HEK293 (cell line): ENCODE data around the gene TMEM198.

Source experiments
- CTCF ChIA-PET: fragments of 350-600 bp; formaldehyde crosslinking; extraction: SDS; loops from one replicate; lab custom pipeline; 2021; ENCODE audit warnings: antibody characterized with exemption; lab: Yijun Ruan, JAX
- POLR2A ChIA-PET: fragments of 300-600 bp; formaldehyde crosslinking; extraction: SDS; loops from one replicate; lab custom pipeline; 2020; ENCODE audit warnings: antibody characterized with exemption, inconsistent platforms; lab: Yijun Ruan, JAX
- H3K27ac ChIP-seq: fragments of 200-500 bp; sonication (Bioruptor generic); 2 replicates; pipeline ENCODE4 v1.5.1; 2014; ENCODE audit warnings: low read depth, low read length, control low read depth, inconsistent platforms; ENCODE audit errors: extremely low read depth
- H3K36me3 ChIP-seq, 2 experiments: fragments of 200-500 bp in 1 of 2; sonication (Bioruptor generic) in 1 of 2; 1 replicate in 1 of 2; 2 replicates in 1 of 2; pipeline ENCODE4 v1.5.1; 2014 to 2017; ENCODE audit warnings: inconsistent platforms in 2 of 2, low read length in 2 of 2; ENCODE audit not compliant: control insufficient read depth in 2 of 2, insufficient read depth in 1 of 2
- H3K4me1 ChIP-seq: fragments of 200-500 bp; sonication (Bioruptor generic); 2 replicates; pipeline ENCODE4 v1.5.1; 2014; ENCODE audit warnings: mild to moderate bottlenecking, low read length, inconsistent platforms; ENCODE audit not compliant: control insufficient read depth, insufficient read depth
- H3K4me3 ChIP-seq: 2 replicates; pipeline ENCODE4 v1.5.1; 2011; ENCODE audit warnings: low read depth, mild to moderate bottlenecking, control low read depth, low read length, moderate library complexity
- H3K9me3 ChIP-seq: fragments of 200-500 bp; sonication (Bioruptor generic); 2 replicates; pipeline ENCODE4 v1.5.1; 2014; ENCODE audit warnings: low read depth, low read length, inconsistent platforms; ENCODE audit not compliant: control insufficient read depth, insufficient read depth
- KLF9 ChIP-seq: fragments of 450-650 bp; formaldehyde crosslinking; IDR thresholded peaks from 2 replicates; pipeline ENCODE4 v1.5.1; 2016; ENCODE audit warnings: missing biosample characterization, missing genetic modification characterization, low read depth
- PRDM4 ChIP-seq: fragments of 450-650 bp; formaldehyde crosslinking; IDR thresholded peaks from 2 replicates; pipeline ENCODE4 v1.5.1; 2017; ENCODE audit warnings: missing biosample characterization, missing genetic modification characterization
- WT1 ChIP-seq: fragments of 450-650 bp; formaldehyde crosslinking; IDR thresholded peaks from 2 replicates; pipeline ENCODE4 v1.5.1; 2016; ENCODE audit warnings: missing biosample characterization, missing genetic modification characterization
- ZBTB21 ChIP-seq: fragments of 450-650 bp; formaldehyde crosslinking; IDR thresholded peaks from 2 replicates; pipeline ENCODE4 v1.5.1; 2017; ENCODE audit warnings: missing biosample characterization, missing genetic modification characterization
- ZBTB7A ChIP-seq: fragments of 450-650 bp; formaldehyde crosslinking; IDR thresholded peaks from 2 replicates; pipeline ENCODE4 v1.5.1; 2016; ENCODE audit warnings: low read depth, missing biosample characterization, missing genetic modification characterization
- ZEB2 ChIP-seq: fragments of 450-650 bp; formaldehyde crosslinking; IDR thresholded peaks from 2 replicates; pipeline ENCODE4 v1.5.1; 2016; ENCODE audit warnings: missing biosample characterization, missing genetic modification characterization
- ZNF138 ChIP-seq: fragments of 450-650 bp; formaldehyde crosslinking; IDR thresholded peaks from 2 replicates; pipeline ENCODE4 v1.5.1; 2016; ENCODE audit warnings: missing biosample characterization, missing genetic modification characterization, borderline replicate concordance
- ZNF155 ChIP-seq: fragments of 450-650 bp; formaldehyde crosslinking; IDR thresholded peaks from 2 replicates; pipeline ENCODE4 v1.5.1; 2016; ENCODE audit warnings: missing biosample characterization, missing genetic modification characterization
- ZNF16 ChIP-seq: fragments of 450-650 bp; formaldehyde crosslinking; IDR thresholded peaks from 2 replicates; pipeline ENCODE4 v1.5.1; 2016; ENCODE audit warnings: low read depth, missing biosample characterization, missing genetic modification characterization
- ZNF184 ChIP-seq: fragments of 450-650 bp; IDR thresholded peaks from 2 replicates; pipeline ENCODE4 v1.5.1; 2018; ENCODE audit warnings: missing biosample characterization, mild to moderate bottlenecking, missing genetic modification characterization
- ZNF2 ChIP-seq: fragments of 450-650 bp; formaldehyde crosslinking; IDR thresholded peaks from 2 replicates; pipeline ENCODE4 v1.5.1; 2016; ENCODE audit warnings: missing biosample characterization, missing genetic modification characterization
- ZNF202 ChIP-seq: fragments of 450-650 bp; formaldehyde crosslinking; IDR thresholded peaks from 2 replicates; pipeline ENCODE4 v1.5.1; 2016; ENCODE audit warnings: missing biosample characterization, missing genetic modification characterization, borderline replicate concordance
- ZNF221 ChIP-seq: fragments of 450-650 bp; formaldehyde crosslinking; IDR thresholded peaks from 2 replicates; pipeline ENCODE4 v1.5.1; 2017; ENCODE audit warnings: missing biosample characterization, missing genetic modification characterization, borderline replicate concordance
- ZNF292 ChIP-seq: fragments of 450-650 bp; formaldehyde crosslinking; IDR thresholded peaks from 2 replicates; pipeline ENCODE4 v1.5.1; 2016; ENCODE audit warnings: low read depth, missing biosample characterization, missing genetic modification characterization, borderline replicate concordance
- ZNF501 ChIP-seq: fragments of 450-650 bp; formaldehyde crosslinking; IDR thresholded peaks from 2 replicates; pipeline ENCODE4 v1.5.1; 2016; ENCODE audit warnings: missing biosample characterization, missing genetic modification characterization
- TF ChIP-seq, protein P1 (sequence below): fragments of 450-650 bp; formaldehyde crosslinking; IDR thresholded peaks from 2 replicates; pipeline ENCODE4 v1.5.1; 2016; ENCODE audit warnings: missing biosample characterization, missing genetic modification characterization, borderline replicate concordance
- TF ChIP-seq, protein P2 (sequence below): fragments of 450-650 bp; formaldehyde crosslinking; IDR thresholded peaks from 2 replicates; pipeline ENCODE4 v1.5.1; 2017; ENCODE audit warnings: missing biosample characterization, missing genetic modification characterization
- TF ChIP-seq, protein P3 (sequence below): fragments of 450-650 bp; formaldehyde crosslinking; IDR thresholded peaks from 2 replicates; pipeline ENCODE4 v1.5.1; 2016; ENCODE audit warnings: missing biosample characterization, missing genetic modification characterization
- TF ChIP-seq, protein P4 (sequence below): fragments of 450-650 bp; formaldehyde crosslinking; IDR thresholded peaks from 2 replicates; pipeline ENCODE4 v1.5.1; 2016; ENCODE audit warnings: missing biosample characterization, missing genetic modification characterization

The TMEM198 gene

DNA sequence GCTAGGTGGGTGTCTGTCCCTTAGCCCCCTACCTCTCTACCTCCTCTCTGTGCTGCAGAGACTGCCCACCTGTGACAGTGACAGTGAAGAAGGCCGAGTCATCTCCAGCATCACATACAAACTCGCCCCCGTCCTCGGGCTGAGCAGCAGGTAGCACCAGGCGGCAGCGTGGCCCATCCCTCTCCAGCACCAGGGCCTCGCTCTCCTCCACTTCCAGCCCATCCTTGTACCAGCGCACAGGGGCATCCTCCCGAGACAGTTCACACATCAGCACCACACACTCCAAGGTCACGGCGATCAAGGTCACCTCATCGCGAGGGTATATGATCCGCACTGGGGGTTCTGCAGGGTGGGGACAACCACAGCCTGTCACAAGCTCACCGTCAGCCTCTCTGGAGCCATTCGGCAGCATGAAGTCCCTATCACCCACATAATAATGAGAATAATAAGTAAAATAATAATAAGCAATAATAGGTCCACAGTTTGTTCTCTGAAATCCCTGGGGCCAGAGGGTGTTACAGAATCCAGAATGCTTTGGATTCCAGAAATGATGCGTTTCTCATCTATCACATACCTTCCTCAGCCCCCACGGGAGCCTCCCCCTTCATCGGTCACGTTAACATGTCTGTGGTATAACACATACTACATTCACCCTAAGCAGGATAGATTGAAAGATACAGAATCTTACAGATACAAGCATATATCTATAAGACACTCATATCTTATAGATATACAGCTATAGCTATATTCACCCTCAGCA, 15.5 kb downstream of the TMEM198 start (continued):
- no peak for TF ChIP-seq ZEB2 (tag by site-specific recombination)
- TF ChIP-seq ZBTB7A: no peak

- no peak for TF ChIP-seq ZNF16
- TF ChIP-seq, protein P1, sequence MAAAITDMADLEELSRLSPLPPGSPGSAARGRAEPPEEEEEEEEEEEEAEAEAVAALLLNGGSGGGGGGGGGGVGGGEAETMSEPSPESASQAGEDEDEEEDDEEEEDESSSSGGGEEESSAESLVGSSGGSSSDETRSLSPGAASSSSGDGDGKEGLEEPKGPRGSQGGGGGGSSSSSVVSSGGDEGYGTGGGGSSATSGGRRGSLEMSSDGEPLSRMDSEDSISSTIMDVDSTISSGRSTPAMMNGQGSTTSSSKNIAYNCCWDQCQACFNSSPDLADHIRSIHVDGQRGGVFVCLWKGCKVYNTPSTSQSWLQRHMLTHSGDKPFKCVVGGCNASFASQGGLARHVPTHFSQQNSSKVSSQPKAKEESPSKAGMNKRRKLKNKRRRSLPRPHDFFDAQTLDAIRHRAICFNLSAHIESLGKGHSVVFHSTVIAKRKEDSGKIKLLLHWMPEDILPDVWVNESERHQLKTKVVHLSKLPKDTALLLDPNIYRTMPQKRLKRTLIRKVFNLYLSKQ: no peak
- no peak for TF ChIP-seq PRDM4 (tag by site-specific recombination)
- no peak for TF ChIP-seq ZNF184
- TF ChIP-seq WT1: no peak
- TF ChIP-seq ZNF138 (tag by site-specific recombination): no peak
- no peak for TF ChIP-seq ZNF202 (tag by site-specific recombination)
- TF ChIP-seq ZNF155: no peak
- no peak for TF ChIP-seq ZNF501
- no peak for TF ChIP-seq ZNF2
- TF ChIP-seq, protein P2, sequence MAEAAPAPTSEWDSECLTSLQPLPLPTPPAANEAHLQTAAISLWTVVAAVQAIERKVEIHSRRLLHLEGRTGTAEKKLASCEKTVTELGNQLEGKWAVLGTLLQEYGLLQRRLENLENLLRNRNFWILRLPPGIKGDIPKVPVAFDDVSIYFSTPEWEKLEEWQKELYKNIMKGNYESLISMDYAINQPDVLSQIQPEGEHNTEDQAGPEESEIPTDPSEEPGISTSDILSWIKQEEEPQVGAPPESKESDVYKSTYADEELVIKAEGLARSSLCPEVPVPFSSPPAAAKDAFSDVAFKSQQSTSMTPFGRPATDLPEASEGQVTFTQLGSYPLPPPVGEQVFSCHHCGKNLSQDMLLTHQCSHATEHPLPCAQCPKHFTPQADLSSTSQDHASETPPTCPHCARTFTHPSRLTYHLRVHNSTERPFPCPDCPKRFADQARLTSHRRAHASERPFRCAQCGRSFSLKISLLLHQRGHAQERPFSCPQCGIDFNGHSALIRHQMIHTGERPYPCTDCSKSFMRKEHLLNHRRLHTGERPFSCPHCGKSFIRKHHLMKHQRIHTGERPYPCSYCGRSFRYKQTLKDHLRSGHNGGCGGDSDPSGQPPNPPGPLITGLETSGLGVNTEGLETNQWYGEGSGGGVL: no peak
- TF ChIP-seq ZBTB21 (tag by site-specific recombination): no peak
- TF ChIP-seq, protein P3, sequence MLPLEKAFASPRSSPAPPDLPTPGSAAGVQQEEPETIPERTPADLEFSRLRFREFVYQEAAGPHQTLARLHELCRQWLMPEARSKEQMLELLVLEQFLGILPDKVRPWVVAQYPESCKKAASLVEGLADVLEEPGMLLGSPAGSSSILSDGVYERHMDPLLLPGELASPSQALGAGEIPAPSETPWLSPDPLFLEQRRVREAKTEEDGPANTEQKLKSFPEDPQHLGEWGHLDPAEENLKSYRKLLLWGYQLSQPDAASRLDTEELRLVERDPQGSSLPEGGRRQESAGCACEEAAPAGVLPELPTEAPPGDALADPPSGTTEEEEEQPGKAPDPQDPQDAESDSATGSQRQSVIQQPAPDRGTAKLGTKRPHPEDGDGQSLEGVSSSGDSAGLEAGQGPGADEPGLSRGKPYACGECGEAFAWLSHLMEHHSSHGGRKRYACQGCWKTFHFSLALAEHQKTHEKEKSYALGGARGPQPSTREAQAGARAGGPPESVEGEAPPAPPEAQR (tag by site-specific recombination): no peak
- TF ChIP-seq ZNF292 (tag by site-specific recombination): no peak
- TF ChIP-seq, protein P4, sequence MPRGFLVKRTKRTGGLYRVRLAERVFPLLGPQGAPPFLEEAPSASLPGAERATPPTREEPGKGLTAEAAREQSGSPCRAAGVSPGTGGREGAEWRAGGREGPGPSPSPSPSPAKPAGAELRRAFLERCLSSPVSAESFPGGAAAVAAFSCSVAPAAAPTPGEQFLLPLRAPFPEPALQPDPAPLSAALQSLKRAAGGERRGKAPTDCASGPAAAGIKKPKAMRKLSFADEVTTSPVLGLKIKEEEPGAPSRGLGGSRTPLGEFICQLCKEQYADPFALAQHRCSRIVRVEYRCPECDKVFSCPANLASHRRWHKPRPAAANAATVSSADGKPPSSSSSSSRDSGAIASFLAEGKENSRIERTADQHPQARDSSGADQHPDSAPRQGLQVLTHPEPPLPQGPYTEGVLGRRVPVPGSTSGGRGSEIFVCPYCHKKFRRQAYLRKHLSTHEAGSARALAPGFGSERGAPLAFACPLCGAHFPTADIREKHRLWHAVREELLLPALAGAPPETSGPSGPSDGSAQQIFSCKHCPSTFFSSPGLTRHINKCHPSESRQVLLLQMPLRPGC: no peak
- no peak for TF ChIP-seq ZEB2 (tag by site-specific recombination)
- TF ChIP-seq KLF9 (tag by site-specific recombination): no peak
- TF ChIP-seq ZNF221 (tag by site-specific recombination): no peak
- H3K9me3 ChIP-seq: no peaks in the 10 kb centered on the region
- ChIA-PET CTCF (interaction anchor here (0.5 to 2.5 kb wide), 33 partner anchors 9 to 1169 kb away, joined by 3 to 32 read pairs (median 3); partner anchors contain the start of genes OBSL1 and STK11IP), POLR2A (interaction anchor here (0.7 to 3.7 kb wide), 4 partner anchors 8 to 37 kb away, joined by 3 to 25 read pairs (median 12); partner anchors contain the start of genes INHA, OBSL1 and STK11IP)
- no peaks in the 10 kb centered on the region for H3K4me1 ChIP-seq
- no peak overlapping the region for H3K27ac ChIP-seq
- no peak overlapping the region for H3K4me3 ChIP-seq
- peaks cover 8 to 82% of the 10 kb centered on the region in 2 experiments; a peak in 2 of 3 replicates for H3K36me3 ChIP-seq
Measured at GRCh38 chr2:219560037-219560892, 16.4 kb downstream of the TMEM198 start.
